Stomach (tissue), 4 donors: Measurements from ENCODE around the gene CHD9.

Source experiments
- CTCF ChIP-seq, 7 experiments: fragments of 450-650 bp in 4 of 7; fragments of 200-600 bp in 3 of 7; sonication (generic) in 3 of 7; IDR thresholded peaks; one replicate each; pipeline ENCODE4 v1.5.1; 2016 to 2019; ENCODE audit warnings: antibody characterized with exemption in 7 of 7, control low read depth in 2 of 7, mild to moderate bottlenecking in 1 of 7
- EP300 ChIP-seq: sonication (generic); formaldehyde crosslinking; IDR thresholded peaks from one replicate; pipeline ENCODE4 v1.6.1; 2017; ENCODE audit warnings: antibody characterized with exemption
- POLR2A ChIP-seq, 4 donors: fragments of 450-650 bp; IDR thresholded peaks; one replicate each; pipeline ENCODE4 v1.6.1; 2016; ENCODE audit warnings: antibody characterized with exemption in 4 of 4, control low read depth in 2 of 4, mild to moderate bottlenecking in 1 of 4, moderate library complexity in 1 of 4
- POLR2AphosphoS5 ChIP-seq, 3 donors: sonication (generic); formaldehyde crosslinking; IDR thresholded peaks; one replicate each; pipeline ENCODE4 v1.6.1; 2016; ENCODE audit warnings: antibody characterized with exemption in 3 of 3

- TF ChIP-seq CTCF (IDR thresholded peaks at IDR 0.05), result no peak
- TF ChIP-seq POLR2A (IDR thresholded peaks at IDR 0.05), result no peak
- TF ChIP-seq EP300, result no peak
- TF ChIP-seq POLR2AphosphoS5 (IDR thresholded peaks at IDR 0.05), result no peak
Observed at GRCh38 chr16:53089434-53090285, 34.9 kb downstream of the CHD9 start.
